MM.1S (cell line): ENCODE results near the gene RAB34.
A peak's percentile ranks its signal among the peaks of the same experiment; 100 is the strongest.
"Not testable (repeated sequence)": the region's sequence is repeated elsewhere in the genome, so short reads cannot be mapped to it uniquely, and the experiment has no call there.

Source experiments
- DNase-seq: peaks from one replicate; pipeline ENCODE4 v3.0.0-alpha.2; 2015
- H2AFZ ChIP-seq: fragments of 300-600 bp; sonication (generic); 2 replicates; pipeline ENCODE4 v1.6.0; 2016; ENCODE audit warnings: antibody characterized with exemption, low read length
- H3F3A ChIP-seq: fragments of 300-600 bp; sonication (generic); 2 replicates; pipeline ENCODE4 v1.6.1; 2016; ENCODE audit warnings: mild to moderate bottlenecking, antibody characterized with exemption, low read length, moderate library complexity, mixed read lengths; ENCODE audit not compliant: insufficient read depth
- H3K27ac ChIP-seq: fragments of 300-600 bp; sonication (generic); 2 replicates; pipeline ENCODE4 v1.5.1; 2016; ENCODE audit warnings: mild to moderate bottlenecking, low read length
- H3K27me3 ChIP-seq: fragments of 300-600 bp; sonication (generic); replicated peaks from 2 replicates; pipeline ENCODE4 v1.6.0; 2016; ENCODE audit warnings: low read length; ENCODE audit not compliant: insufficient read depth
- H3K36me3 ChIP-seq: fragments of 300-600 bp; sonication (generic); replicated peaks from 2 replicates; pipeline ENCODE4 v1.6.1; 2016; ENCODE audit warnings: mild to moderate bottlenecking, low read length, mixed read lengths; ENCODE audit not compliant: insufficient read depth
- H3K4me1 ChIP-seq: fragments of 300-600 bp; sonication (generic); 2 replicates; pipeline ENCODE4 v1.6.1; 2016; ENCODE audit warnings: low read length, mixed read lengths
- H3K4me2 ChIP-seq: fragments of 300-600 bp; sonication (generic); 2 replicates; pipeline ENCODE4 v1.6.0; 2016; ENCODE audit warnings: low read depth, low read length
- H3K4me3 ChIP-seq: fragments of 300-600 bp; sonication (generic); 2 replicates; pipeline ENCODE4 v1.5.1; 2016; ENCODE audit warnings: low read length, mixed read lengths
- H3K79me2 ChIP-seq: fragments of 300-600 bp; sonication (generic); 2 replicates; pipeline ENCODE4 v1.6.1; 2016; ENCODE audit warnings: mixed run types, low read length, mixed read lengths
- H3K9ac ChIP-seq: fragments of 300-600 bp; sonication (generic); 2 replicates; pipeline ENCODE4 v1.6.1; 2016; ENCODE audit warnings: low read length, mixed read lengths
- H3K9me2 ChIP-seq: fragments of 300-600 bp; sonication (generic); replicated peaks from 2 replicates; pipeline ENCODE4 v1.6.1; 2016; ENCODE audit warnings: mild to moderate bottlenecking, low read length, mixed read lengths; ENCODE audit not compliant: insufficient read depth
- H3K9me3 ChIP-seq: fragments of 300-600 bp; sonication (generic); replicated peaks from 2 replicates; pipeline ENCODE4 v1.6.1; 2016; ENCODE audit warnings: mild to moderate bottlenecking, low read length, mixed read lengths; ENCODE audit not compliant: insufficient read depth
- H4K20me1 ChIP-seq: fragments of 300-600 bp; sonication (generic); 2 replicates; pipeline ENCODE4 v1.6.1; 2016; ENCODE audit warnings: mild to moderate bottlenecking, low read length, moderate library complexity, mixed read lengths; ENCODE audit not compliant: insufficient read depth
- EZH2 ChIP-seq: fragments of 300-600 bp; sonication (generic); optimal IDR thresholded peaks from 2 replicates; pipeline ENCODE3; 2017; ENCODE audit warnings: low read depth, mild to moderate bottlenecking, antibody characterized with exemption, low read length, mixed read lengths
- EZH2phosphoT487 ChIP-seq: fragments of 300-600 bp; sonication (generic); IDR thresholded peaks from 2 replicates; pipeline ENCODE4 v1.6.1; 2018; ENCODE audit warnings: antibody characterized with exemption, low read length
- TF ChIP-seq, protein P1 (sequence below): fragments of 300-600 bp; sonication (generic); IDR thresholded peaks from 2 replicates; pipeline ENCODE4 v1.5.1; 2016; ENCODE audit warnings: antibody characterized with exemption, low read length, mixed read lengths

Gene RAB34

DNA sequence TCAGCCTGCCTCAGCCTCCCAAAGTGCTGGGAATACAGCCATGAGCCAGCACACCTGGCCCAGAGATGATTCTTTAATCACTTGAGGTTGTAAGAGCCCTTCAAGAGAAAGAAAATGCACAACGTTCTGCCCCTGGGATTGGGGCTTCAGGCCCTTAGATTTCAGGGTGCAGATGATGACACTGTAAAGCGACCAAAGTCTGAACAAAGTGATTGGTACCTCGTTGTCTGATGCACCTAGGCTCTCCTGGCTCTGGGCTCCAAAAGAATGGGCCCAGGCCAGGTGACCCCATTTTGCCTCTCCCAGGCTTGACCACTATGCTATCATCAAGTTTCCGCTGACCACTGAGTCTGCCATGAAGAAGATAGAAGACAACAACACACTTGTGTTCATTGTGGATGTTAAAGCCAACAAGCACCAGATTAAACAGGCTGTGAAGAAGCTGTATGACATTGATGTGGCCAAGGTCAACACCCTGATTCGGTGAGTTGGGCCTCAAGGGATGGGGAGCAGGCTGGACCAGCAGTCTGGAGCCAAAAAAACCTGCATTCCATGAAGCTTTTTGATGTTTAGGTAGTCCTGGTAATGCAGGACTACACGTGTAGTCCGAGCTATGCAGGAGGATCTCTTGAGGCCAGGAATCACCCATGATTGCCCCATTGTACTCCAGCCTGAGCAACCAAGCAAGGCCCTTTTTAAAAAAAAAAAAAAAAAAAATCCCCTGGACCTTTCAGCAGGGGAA is 4.9 kb upstream of the RAB34 start:
- H3K36me3 ChIP-seq: peaks cover 16% of the 10 kb centered on the region; the same call in 1 of the 2 replicates
- no peak overlapping the region for H2AFZ ChIP-seq
- TF ChIP-seq EZH2phosphoT487 (no peak), EZH2 (no peak)
- H3K9me2 ChIP-seq: no peaks in the 10 kb centered on the region
- 0 out of 2 replicates have a peak, but pooled peaks cover 13% of the 10 kb centered on the region for H4K20me1 ChIP-seq
- H3K4me2 ChIP-seq: no peak overlapping the region; the same call in 1 of the 2 replicates
- peaks cover 39% of the 10 kb centered on the region for H3K79me2 ChIP-seq
- H3K9ac ChIP-seq: no peak overlapping the region
- H3K27me3 ChIP-seq: peaks cover 10% of the 10 kb centered on the region
- H3K4me3 ChIP-seq: no peak overlapping the region
- DNase-seq: no peak
- H3K4me1 ChIP-seq: no peaks in the 10 kb centered on the region; the same call in 1 of the 2 replicates
- H3F3A ChIP-seq: peaks cover 64% of the 10 kb centered on the region
- no peaks in the 10 kb centered on the region for H3K9me3 ChIP-seq
- H3K27ac ChIP-seq: peak overlapping the region; percentile 18; the same call in 1 of the 2 replicates

GRCh38 chr17:28720997-28721329 is 3.3 kb upstream of the RAB34 start:
- H2AFZ ChIP-seq, DNase-seq, H3K9me3 ChIP-seq, H3K9me2 ChIP-seq, H3K4me1 ChIP-seq: not testable (repeated sequence)
- peak overlapping the region; percentile 92 for H3K4me3 ChIP-seq
- peaks cover 62% of the 10 kb centered on the region for H3F3A ChIP-seq
- peaks cover 16% of the 10 kb centered on the region; the same call in 1 of the 2 replicates for H3K36me3 ChIP-seq
- H4K20me1 ChIP-seq: 0 out of 2 replicates have a peak, but pooled peaks cover 13% of the 10 kb centered on the region
- H3K9ac ChIP-seq: peak overlapping the region; percentile 99
- H3K27ac ChIP-seq: peak overlapping the region; percentile 73; the same call in 1 of the 2 replicates
- peaks cover 27% of the 10 kb centered on the region for H3K27me3 ChIP-seq
- peak overlapping the region; percentile 95 for H3K4me2 ChIP-seq
- peaks cover 39% of the 10 kb centered on the region for H3K79me2 ChIP-seq

GRCh38 chr17:28720247-28720996 is 2.8 kb upstream of the RAB34 start:
- H3K36me3 ChIP-seq: peaks cover 16% of the 10 kb centered on the region; the same call in 1 of the 2 replicates
- peaks cover 32% of the 10 kb centered on the region for H3K27me3 ChIP-seq
- peak overlapping the region; percentile 92 for H3K4me3 ChIP-seq
- peak overlapping the region; percentile 73 for H3K27ac ChIP-seq
- no peaks in the 10 kb centered on the region for H3K9me2 ChIP-seq
- peak overlapping the region; percentile 99 for H3K9ac ChIP-seq
- H4K20me1 ChIP-seq: 0 out of 2 replicates have a peak, but pooled peaks cover 13% of the 10 kb centered on the region
- H3K9me3 ChIP-seq: no peaks in the 10 kb centered on the region
- H3K79me2 ChIP-seq: peaks cover 39% of the 10 kb centered on the region
- DNase-seq: peak; percentile 58
- H3K4me2 ChIP-seq: peak overlapping the region; percentile 95
- H3K4me1 ChIP-seq: no peaks in the 10 kb centered on the region; the same call in 1 of the 2 replicates
- peaks cover 57% of the 10 kb centered on the region for H3F3A ChIP-seq
- H2AFZ ChIP-seq: no peak overlapping the region
- TF ChIP-seq EZH2phosphoT487 (no peak), EZH2 (no peak)
- TF ChIP-seq, protein P1, sequence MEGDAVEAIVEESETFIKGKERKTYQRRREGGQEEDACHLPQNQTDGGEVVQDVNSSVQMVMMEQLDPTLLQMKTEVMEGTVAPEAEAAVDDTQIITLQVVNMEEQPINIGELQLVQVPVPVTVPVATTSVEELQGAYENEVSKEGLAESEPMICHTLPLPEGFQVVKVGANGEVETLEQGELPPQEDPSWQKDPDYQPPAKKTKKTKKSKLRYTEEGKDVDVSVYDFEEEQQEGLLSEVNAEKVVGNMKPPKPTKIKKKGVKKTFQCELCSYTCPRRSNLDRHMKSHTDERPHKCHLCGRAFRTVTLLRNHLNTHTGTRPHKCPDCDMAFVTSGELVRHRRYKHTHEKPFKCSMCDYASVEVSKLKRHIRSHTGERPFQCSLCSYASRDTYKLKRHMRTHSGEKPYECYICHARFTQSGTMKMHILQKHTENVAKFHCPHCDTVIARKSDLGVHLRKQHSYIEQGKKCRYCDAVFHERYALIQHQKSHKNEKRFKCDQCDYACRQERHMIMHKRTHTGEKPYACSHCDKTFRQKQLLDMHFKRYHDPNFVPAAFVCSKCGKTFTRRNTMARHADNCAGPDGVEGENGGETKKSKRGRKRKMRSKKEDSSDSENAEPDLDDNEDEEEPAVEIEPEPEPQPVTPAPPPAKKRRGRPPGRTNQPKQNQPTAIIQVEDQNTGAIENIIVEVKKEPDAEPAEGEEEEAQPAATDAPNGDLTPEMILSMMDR: peak; percentile 32

GRCh38 chr17:28719021-28719433 is 1.4 kb upstream of the RAB34 start:
- Histone ChIP-seq H2AFZ (peak overlapping the region; percentile 67), H3F3A (peaks cover 43% of the 10 kb centered on the region), H3K79me2 (peaks cover 39% of the 10 kb centered on the region), H3K27ac (peak overlapping the region; percentile 73; the same call in 1 of the 2 replicates), H3K9me2 (no peaks in the 10 kb centered on the region), H3K4me1 (no peaks in the 10 kb centered on the region; the same call in 1 of the 2 replicates), H3K36me3 (peaks cover 12% of the 10 kb centered on the region; the same call in 1 of the 2 replicates), H3K27me3 (peaks cover 46% of the 10 kb centered on the region), H3K4me3 (peak overlapping the region; percentile 92), H3K9ac (peak overlapping the region; percentile 99), H3K9me3 (no peaks in the 10 kb centered on the region), H3K4me2 (peak overlapping the region; percentile 69), H4K20me1 (0 out of 2 replicates have a peak, but pooled peaks cover 10% of the 10 kb centered on the region)
- DNase-seq: no peak
- TF ChIP-seq, protein P1: no peak
- no peak for TF ChIP-seq EZH2
- no peak for TF ChIP-seq EZH2phosphoT487
